ENCODE results near the gene CDADC1. TPM values are rescaled to one million over a fixed set of nuclear protein-coding genes. Genes with fewer than 3 reads are reported as not detected.

Gene CDADC1
- total and polyA plus RNA-seq, 2 donors, result 6.6 to 7.2 TPM

DNA sequence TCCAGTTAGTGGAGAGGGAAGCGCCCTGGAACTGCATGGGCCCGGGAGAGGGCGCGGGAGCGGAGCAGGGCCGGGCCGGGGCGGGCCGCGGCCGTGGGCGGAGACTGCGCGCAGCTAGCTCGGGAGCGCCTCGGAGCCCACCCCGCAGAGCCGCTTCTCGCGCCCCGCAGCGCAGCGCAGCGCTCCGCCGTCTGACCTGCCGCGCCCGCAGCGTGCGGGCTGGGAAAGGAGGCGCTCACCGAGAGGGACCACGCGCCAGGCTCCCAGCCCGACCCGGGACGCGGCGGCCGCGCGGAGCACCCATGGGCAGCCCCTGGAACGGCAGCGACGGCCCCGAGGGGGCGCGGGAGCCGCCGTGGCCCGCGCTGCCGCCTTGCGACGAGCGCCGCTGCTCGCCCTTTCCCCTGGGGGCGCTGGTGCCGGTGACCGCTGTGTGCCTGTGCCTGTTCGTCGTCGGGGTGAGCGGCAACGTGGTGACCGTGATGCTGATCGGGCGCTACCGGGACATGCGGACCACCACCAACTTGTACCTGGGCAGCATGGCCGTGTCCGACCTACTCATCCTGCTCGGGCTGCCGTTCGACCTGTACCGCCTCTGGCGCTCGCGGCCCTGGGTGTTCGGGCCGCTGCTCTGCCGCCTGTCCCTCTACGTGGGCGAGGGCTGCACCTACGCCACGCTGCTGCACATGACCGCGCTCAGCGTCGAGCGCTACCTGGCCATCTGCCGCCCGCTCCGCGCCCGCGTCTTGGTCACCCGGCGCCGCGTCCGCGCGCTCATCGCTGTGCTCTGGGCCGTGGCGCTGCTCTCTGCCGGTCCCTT lies 27.5 kb upstream of the CDADC1 start, which contains the start of gene MLNR:
Gene MLNR (plus strand): TSS at position 303 of the 820 bp plus-strand sequence. CDS start 0 bp downstream, at position 303.
- Histone ChIP-seq H3K27ac (ENCODE audit: low read depth) (no peak within 1 kb of the TSS), H3K4me3 (ENCODE audit: low read depth, low read length) (peak within 1 kb of the TSS; percentile 42), H3K4me1 (ENCODE audit: insufficient read depth) (no peaks in the 10 kb centered on the region), H3K36me3 (ENCODE audit: insufficient read depth) (no peaks in the 10 kb centered on the region)
- no peak for DNase-seq (ENCODE audit: extremely low spot score)
- 1% methylated on average over 111 of the region's 111 CpGs for WGBS

DNA sequence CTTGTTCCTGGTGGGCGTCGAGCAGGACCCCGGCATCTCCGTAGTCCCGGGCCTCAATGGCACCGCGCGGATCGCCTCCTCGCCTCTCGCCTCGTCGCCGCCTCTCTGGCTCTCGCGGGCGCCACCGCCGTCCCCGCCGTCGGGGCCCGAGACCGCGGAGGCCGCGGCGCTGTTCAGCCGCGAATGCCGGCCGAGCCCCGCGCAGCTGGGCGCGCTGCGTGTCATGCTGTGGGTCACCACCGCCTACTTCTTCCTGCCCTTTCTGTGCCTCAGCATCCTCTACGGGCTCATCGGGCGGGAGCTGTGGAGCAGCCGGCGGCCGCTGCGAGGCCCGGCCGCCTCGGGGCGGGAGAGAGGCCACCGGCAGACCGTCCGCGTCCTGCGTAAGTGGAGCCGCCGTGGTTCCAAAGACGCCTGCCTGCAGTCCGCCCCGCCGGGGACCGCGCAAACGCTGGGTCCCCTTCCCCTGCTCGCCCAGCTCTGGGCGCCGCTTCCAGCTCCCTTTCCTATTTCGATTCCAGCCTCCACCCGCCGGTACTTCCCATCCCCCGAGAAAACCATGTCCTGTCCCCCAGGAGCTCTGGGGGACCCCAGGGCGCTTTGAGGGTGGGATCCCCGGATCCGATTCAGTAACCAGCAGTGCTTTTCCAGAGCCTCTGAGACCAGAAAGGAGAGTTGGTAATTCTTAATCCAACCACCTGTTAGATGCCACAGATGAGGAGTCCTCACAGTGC lies 26.7 kb upstream of the CDADC1 start:
- no peak for DNase-seq (ENCODE audit: extremely low spot score)
- no peaks in the 10 kb centered on the region for H3K36me3 ChIP-seq (ENCODE audit: insufficient read depth)
- WGBS, result 3% methylated on average over 73 of the region's 73 CpGs
- H3K27ac ChIP-seq (ENCODE audit: low read depth), result no peak overlapping the region
- peak overlapping the region; percentile 42 for H3K4me3 ChIP-seq (ENCODE audit: low read depth, low read length)
- no peaks in the 10 kb centered on the region for H3K4me1 ChIP-seq (ENCODE audit: insufficient read depth)

DNA sequence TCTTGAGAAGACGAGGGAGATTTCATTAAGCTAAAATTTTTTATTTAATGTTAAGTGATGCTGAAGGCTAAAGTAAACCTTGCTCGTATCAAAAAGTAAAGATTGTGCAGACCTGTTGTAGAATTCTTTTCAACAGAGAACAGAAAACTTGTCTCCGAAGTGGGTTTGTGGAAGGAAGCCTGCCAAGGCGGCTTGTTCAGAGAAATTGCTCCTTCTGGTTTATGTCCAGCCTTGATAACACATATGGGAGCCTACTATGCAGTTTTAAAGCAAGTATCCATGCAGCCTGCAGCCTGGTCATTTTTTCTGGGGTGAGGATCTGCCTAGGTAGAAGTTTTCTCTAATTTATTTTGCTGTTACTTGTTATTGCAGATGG lies 26.1 kb upstream of the CDADC1 start:
- Histone ChIP-seq H3K27ac (ENCODE audit: low read depth) (no peak overlapping the region), H3K4me1 (ENCODE audit: insufficient read depth) (no peaks in the 10 kb centered on the region), H3K4me3 (ENCODE audit: low read depth, low read length) (no peak overlapping the region), H3K36me3 (ENCODE audit: insufficient read depth) (no peaks in the 10 kb centered on the region)
- no peak for DNase-seq (ENCODE audit: extremely low spot score)
- 48% methylated on average over 4 of the region's 4 CpGs for WGBS

DNA sequence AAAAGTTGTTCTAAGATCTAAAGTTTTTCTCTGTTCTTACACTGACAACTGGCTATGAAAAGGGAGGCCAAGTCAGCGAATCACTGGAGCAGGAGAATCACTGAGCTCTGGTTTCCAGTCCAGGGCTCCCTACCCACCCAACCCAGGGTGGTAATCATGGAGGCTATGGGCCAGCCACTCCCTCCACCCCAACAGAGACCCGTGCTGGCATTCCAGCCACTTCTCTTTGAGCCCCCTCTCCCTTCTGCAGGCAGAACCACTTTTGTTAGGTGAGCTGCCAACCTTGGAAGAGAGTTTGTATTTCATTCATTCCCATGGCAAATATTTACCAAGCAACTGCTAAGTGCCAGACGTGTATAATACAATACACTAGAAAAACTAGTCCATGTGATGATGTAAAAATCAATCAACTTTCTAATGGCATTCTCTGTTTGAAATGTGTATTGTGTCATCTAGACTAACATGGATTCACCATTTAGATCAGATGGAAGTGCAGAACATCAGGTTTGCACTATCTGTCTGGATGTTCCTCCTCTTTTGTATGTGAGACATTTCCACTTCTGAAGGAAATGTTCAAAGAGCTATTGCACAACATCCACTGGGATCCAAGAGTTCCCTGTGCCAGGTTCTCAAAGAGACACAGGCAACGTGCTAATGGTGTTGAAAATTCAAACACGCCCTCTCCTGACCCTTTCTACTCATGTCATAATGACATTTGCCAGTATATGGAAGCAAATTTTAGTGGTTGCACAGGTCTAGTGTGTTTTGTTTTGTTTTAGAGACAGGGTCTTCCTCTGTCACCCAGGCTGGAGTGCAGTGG lies 22.3 kb upstream of the CDADC1 start:
- H3K4me3 ChIP-seq (ENCODE audit: low read depth, low read length), result no peak overlapping the region

DNA sequence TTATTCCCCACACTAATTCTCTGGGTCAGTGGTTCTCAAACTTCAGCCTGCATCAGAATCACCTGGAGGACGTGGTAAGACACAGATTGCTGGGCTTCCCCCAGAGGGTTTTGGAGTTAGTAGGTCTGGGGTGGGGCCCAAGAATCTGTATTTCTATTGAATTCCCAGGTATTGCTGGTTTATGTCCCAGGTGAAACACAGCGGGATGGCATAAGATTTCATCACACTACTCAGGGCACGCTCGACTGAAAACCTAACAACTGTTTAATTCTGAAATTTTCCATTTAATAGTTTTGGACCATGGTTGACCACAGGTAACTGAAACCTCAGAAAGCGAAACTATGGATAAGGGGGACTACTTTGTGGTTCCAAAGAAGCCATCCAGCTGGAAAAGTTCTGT lies 21.1 kb upstream of the CDADC1 start:
- Histone ChIP-seq H3K27ac (ENCODE audit: low read depth) (no peak overlapping the region), H3K4me1 (ENCODE audit: insufficient read depth) (no peaks in the 10 kb centered on the region), H3K36me3 (ENCODE audit: insufficient read depth) (no peaks in the 10 kb centered on the region), H3K4me3 (ENCODE audit: low read depth, low read length) (no peak overlapping the region)
- DNase-seq (ENCODE audit: extremely low spot score), result no peak
- 88% methylated on average over 5 of the region's 5 CpGs for WGBS

More for the DNA sequence above, 22.3 kb upstream of the CDADC1 start:
- DNase-seq (ENCODE audit: extremely low spot score), result no peak
- 59% methylated on average over 5 of the region's 5 CpGs for WGBS
- Histone ChIP-seq H3K27ac (ENCODE audit: low read depth) (no peak overlapping the region), H3K4me1 (ENCODE audit: insufficient read depth) (no peaks in the 10 kb centered on the region), H3K36me3 (ENCODE audit: insufficient read depth) (no peaks in the 10 kb centered on the region)

DNA sequence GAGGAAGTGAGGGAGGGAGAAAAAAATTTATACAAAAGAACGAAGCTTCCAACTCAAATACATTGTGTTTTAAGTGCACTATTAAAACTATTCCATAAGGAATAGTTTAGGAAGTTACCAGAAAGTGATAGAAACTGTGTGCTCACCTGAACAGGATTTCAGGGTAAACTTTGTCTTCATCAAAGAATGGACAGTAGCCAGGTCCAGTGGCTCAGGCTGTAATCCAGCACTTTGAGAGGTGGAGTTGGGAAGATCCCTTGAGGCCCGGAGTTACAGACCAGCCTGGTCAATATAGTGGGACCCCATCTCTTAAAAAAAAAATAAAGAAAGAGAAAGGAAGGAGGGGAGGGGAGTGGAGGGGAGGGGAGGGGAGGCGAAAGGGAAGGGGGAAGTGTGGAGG lies 13.0 kb upstream of the CDADC1 start:
- Histone ChIP-seq H3K27ac (ENCODE audit: low read depth) (no peak overlapping the region), H3K4me3 (ENCODE audit: low read depth, low read length) (no peak overlapping the region), H3K4me1 (ENCODE audit: insufficient read depth) (no peaks in the 10 kb centered on the region), H3K36me3 (ENCODE audit: insufficient read depth) (no peaks in the 10 kb centered on the region)
- no peak for DNase-seq (ENCODE audit: extremely low spot score)
- WGBS, result 85% methylated on average over 3 of the region's 3 CpGs

DNA sequence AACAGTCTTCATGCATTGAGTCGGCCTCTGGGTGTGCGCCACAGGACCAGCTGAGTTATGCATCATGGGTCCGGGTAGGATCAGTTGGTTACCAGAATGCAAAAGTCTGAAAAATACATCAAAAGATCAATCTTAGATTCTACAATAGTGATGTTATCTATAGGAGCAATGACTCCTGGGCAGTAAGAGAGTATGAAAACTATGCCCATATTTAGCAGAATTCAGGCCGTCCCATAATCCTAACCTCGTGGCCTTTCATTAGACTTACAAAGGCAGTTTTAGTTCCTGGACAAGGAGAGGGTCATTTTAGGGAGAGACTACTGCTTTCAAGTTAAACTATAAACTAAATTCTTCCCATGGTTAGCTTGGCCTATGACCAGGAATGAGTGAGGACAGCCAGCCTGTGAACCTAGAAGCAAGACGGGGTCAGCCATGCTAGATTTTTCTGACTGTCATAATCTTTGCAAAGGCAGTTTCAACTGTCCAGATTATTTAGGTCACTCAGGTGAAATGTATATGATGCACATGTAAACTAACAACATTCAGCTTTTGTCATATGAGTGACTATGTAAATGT lies 11.8 kb upstream of the CDADC1 start:
- Histone ChIP-seq H3K4me3 (ENCODE audit: low read depth, low read length) (no peak overlapping the region), H3K27ac (ENCODE audit: low read depth) (no peak overlapping the region), H3K36me3 (ENCODE audit: insufficient read depth) (no peaks in the 10 kb centered on the region), H3K4me1 (ENCODE audit: insufficient read depth) (no peaks in the 10 kb centered on the region)
- DNase-seq (ENCODE audit: extremely low spot score), result no peak
- WGBS, result 83% methylated on average over 6 of the region's 6 CpGs

DNA sequence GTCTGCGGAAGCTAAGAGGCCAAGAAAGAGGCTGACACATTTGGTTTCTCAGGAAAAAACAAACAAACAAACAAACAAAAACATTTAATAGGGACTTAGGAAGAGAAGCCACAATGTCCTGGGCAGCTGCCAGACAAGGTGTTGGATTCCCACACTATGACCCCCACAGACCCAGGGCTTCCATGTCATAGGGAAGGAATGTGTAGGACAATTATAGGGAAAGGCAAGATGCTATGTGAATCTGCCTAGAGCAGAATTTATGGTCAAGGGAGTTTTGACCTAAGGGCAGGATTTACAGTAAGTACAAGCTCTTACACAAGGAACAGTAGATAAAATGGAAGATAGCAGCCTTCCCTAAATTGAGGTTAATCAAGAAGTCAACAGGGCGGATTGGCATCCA lies 9.1 kb upstream of the CDADC1 start:
- Histone ChIP-seq H3K27ac (ENCODE audit: low read depth) (no peak overlapping the region), H3K36me3 (ENCODE audit: insufficient read depth) (no peaks in the 10 kb centered on the region), H3K4me1 (ENCODE audit: insufficient read depth) (no peaks in the 10 kb centered on the region), H3K4me3 (ENCODE audit: low read depth, low read length) (no peak overlapping the region)
- 96% methylated on average over 2 of the region's 2 CpGs for WGBS
- no peak for DNase-seq (ENCODE audit: extremely low spot score)

DNA sequence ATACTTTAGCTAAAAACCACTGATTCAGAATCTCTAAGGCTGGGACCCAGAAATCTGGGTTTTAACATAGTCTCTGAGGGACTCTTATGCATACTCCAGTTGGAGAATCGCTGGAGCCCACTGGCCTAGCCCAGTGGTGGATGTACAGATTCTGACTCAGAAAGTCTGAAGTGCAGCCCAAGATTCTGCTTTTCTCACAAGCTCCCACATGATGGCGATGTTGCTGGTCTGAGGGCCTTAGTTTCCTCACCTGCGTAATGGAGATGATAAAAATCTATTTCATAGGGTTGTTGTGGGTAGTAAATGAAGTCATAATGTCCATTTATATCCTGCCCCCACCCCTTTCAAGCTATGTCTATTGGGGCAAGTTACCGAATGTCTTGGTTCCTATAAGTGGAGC lies 7.7 kb upstream of the CDADC1 start:
- H3K4me1 ChIP-seq (ENCODE audit: insufficient read depth), result no peaks in the 10 kb centered on the region
- 37% methylated on average over 4 of the region's 4 CpGs for WGBS
- no peak overlapping the region for H3K27ac ChIP-seq (ENCODE audit: low read depth)
- no peaks in the 10 kb centered on the region for H3K36me3 ChIP-seq (ENCODE audit: insufficient read depth)
- no peak overlapping the region for H3K4me3 ChIP-seq (ENCODE audit: low read depth, low read length)
- DNase-seq (ENCODE audit: extremely low spot score), result no peak

DNA sequence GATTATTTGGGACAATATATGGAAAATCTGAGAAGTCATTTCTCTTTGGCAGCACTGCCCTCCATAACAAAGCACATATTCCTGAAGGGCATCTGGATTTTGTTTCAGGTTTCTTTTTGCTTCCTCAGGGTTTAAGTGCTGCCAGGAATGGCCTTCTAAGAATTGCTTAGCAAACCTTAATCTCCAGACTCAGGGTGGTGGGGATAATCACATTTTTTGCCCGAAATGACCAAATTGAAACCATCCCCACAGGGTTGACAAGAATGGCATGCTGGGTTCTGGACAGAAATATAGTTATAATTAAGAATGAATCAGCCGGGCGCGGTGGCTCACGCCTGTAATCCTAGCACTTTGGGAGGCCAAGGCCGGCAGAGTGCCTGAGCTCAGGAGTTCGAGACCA lies 6.4 kb upstream of the CDADC1 start:
- H3K4me3 ChIP-seq (ENCODE audit: low read depth, low read length), result no peak overlapping the region
- WGBS, result 89% methylated on average over 7 of the region's 7 CpGs

DNA sequence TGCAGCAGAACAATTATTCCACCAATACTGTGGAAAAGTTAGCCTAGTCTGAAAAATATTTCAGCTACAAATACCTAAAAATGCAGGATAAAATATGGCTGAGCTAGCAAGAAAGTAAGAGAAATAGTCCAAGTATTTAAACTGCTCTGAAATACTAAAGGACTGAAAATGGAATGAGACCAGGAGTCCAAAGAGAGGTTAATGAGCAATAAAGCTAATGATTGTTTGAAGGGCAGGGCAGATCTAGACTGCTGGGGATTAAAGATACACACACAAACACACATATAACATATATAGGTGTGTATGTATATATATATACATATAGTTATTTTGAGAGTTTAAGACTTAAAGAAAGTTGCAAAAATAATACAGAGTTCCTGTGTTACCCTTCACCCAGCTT lies 2.6 kb upstream of the CDADC1 start:
- no peak for DNase-seq (ENCODE audit: extremely low spot score)
- H3K4me1 ChIP-seq (ENCODE audit: insufficient read depth), result no peaks in the 10 kb centered on the region

More for the DNA sequence above, 6.4 kb upstream of the CDADC1 start:
- Histone ChIP-seq H3K4me1 (ENCODE audit: insufficient read depth) (no peaks in the 10 kb centered on the region), H3K27ac (ENCODE audit: low read depth) (no peak overlapping the region), H3K36me3 (ENCODE audit: insufficient read depth) (no peaks in the 10 kb centered on the region)
- no peak for DNase-seq (ENCODE audit: extremely low spot score)

DNA sequence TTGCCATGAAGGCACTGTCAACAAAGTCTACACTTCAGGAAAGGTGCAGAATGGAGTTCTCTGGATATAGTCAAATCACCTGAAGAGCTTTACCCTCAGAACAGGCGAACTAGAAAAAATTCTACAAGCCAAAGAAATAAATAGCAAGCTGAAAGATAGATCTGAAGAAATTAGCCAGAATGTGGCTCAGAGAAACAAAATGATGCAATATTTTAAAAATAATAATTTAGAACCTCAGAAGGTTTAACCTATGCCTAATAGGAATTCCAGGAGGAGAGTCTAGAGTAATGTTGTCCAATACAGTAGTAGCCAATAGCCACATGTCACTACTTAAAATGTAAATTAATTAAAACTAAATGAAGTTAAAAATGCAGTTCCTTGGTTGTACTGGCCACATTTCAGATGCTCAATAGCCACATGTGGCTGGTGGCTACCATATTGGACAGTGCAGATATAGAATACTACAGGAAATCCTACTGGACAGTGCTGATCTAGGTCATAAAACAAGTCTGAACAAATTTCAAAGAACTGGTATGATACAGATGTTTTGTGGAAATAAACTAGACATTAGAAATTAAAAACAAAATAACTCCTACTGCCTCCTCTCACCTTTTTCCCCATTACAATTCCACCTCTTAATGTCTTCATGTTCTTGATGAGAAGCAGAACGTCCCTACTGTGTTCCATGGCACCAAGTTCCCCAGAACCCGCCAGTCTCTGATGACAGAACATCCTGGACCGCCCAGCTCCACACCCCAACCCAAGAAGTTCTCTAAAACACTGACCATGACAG lies 679 bp upstream of the CDADC1 start:
- no peaks in the 10 kb centered on the region for H3K36me3 ChIP-seq (ENCODE audit: insufficient read depth)
- DNase-seq (ENCODE audit: extremely low spot score), result no peak
- H3K4me1 ChIP-seq (ENCODE audit: insufficient read depth), result no peaks in the 10 kb centered on the region
- 25% methylated on average over 4 of the region's 4 CpGs for whole genome bisulfite sequencing
- peak overlapping the region; percentile 33 for H3K27ac ChIP-seq (ENCODE audit: low read depth)
- peak overlapping the region; percentile 70 for H3K4me3 ChIP-seq (ENCODE audit: low read depth, low read length)

More for the DNA sequence above, 2.6 kb upstream of the CDADC1 start:
- Histone ChIP-seq H3K27ac (ENCODE audit: low read depth) (no peak overlapping the region), H3K36me3 (ENCODE audit: insufficient read depth) (no peaks in the 10 kb centered on the region), H3K4me3 (ENCODE audit: low read depth, low read length) (no peak overlapping the region)

DNA sequence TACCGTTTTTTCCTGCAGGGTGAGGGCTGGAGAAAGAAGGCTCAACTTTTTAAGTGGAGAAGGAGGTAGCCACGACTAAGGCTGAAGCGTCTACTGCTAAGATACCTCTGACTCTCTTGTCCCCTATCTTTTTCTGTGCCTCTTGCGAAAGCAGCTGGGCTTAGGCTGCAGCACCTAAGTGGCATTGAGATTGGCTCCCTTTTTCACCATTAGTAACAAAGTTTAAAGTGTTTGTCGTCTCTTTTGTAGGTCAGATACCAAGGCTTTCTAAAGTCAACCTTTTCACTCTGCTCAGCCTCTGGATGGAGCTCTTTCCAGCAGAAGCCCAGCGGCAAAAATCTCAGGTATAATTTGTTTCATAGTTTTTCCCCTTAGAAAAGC lies 887 bp downstream of the CDADC1 start:
- Histone ChIP-seq H3K27ac (ENCODE audit: low read depth) (no peak overlapping the region), H3K4me1 (ENCODE audit: insufficient read depth) (no peaks in the 10 kb centered on the region), H3K4me3 (ENCODE audit: low read depth, low read length) (peak overlapping the region; percentile 70), H3K36me3 (ENCODE audit: insufficient read depth) (no peaks in the 10 kb centered on the region)
- DNase-seq (ENCODE audit: extremely low spot score), result no peak
- 8% methylated on average over 6 of the region's 6 CpGs for WGBS
